Hepatocyte (in vitro differentiated cells): Measurements from ENCODE around the gene TEX19. TPM values are rescaled to one million over a fixed set of nuclear protein-coding genes. Genes with fewer than 3 reads are reported as not detected.
"Not testable (repeated sequence)": the region's sequence is repeated elsewhere in the genome, so short reads cannot be mapped to it uniquely, and the experiment has no call there.

Experiments used
- DNase-seq: peaks from one replicate; pipeline ENCODE4 v3.0.0-alpha.2; 2016; ENCODE audit warnings: low spot score
- H2AFZ ChIP-seq: fragments of 200-600 bp; sonication (generic); 2 replicates; pipeline ENCODE4 v1.6.0; 2016; ENCODE audit warnings: antibody characterized with exemption, mild to moderate bottlenecking
- H3K27ac ChIP-seq: fragments of 200-600 bp; sonication (generic); 2 replicates; pipeline ENCODE4 v1.5.1; 2016; ENCODE audit warnings: mild to moderate bottlenecking
- H3K27me3 ChIP-seq: fragments of 200-600 bp; sonication (generic); 2 replicates; pipeline ENCODE4 v1.6.1; 2016
- H3K36me3 ChIP-seq: fragments of 200-600 bp; sonication (generic); replicated peaks from 2 replicates; pipeline ENCODE4 v1.5.1; 2016; ENCODE audit warnings: low read depth; ENCODE audit not compliant: insufficient read depth
- H3K4me1 ChIP-seq: fragments of 200-600 bp; sonication (generic); 2 replicates; pipeline ENCODE4 v1.5.1; 2016; ENCODE audit warnings: mild to moderate bottlenecking, moderate library complexity; ENCODE audit not compliant: insufficient read depth
- H3K4me2 ChIP-seq: fragments of 200-600 bp; sonication (generic); 2 replicates; pipeline ENCODE4 v1.6.0; 2016
- H3K4me3 ChIP-seq: fragments of 200-600 bp; sonication (generic); 2 replicates; pipeline ENCODE4 v1.5.1; 2016; ENCODE audit warnings: mild to moderate bottlenecking
- H3K79me2 ChIP-seq: fragments of 200-600 bp; sonication (generic); 2 replicates; pipeline ENCODE4 v1.6.0; 2017; ENCODE audit warnings: mild to moderate bottlenecking
- H3K9me2 ChIP-seq: fragments of 200-600 bp; sonication (generic); replicated peaks from 2 replicates; pipeline ENCODE4 v1.6.0; 2017; ENCODE audit warnings: mild to moderate bottlenecking; ENCODE audit not compliant: insufficient read depth
- H3K9me3 ChIP-seq: fragments of 200-600 bp; sonication (generic); 2 replicates; pipeline ENCODE4 v1.5.1; 2016; ENCODE audit warnings: low read depth, mild to moderate bottlenecking
- H4K20me1 ChIP-seq: fragments of 200-600 bp; sonication (generic); 2 replicates; pipeline ENCODE4 v1.6.0; 2016; ENCODE audit warnings: mild to moderate bottlenecking; ENCODE audit not compliant: insufficient read depth, poor library complexity, severe bottlenecking
- EZH2 ChIP-seq: fragments of 200-600 bp; sonication (generic); IDR thresholded peaks from 2 replicates; pipeline ENCODE4 v1.6.1; 2016; ENCODE audit warnings: antibody characterized with exemption, mild to moderate bottlenecking, borderline replicate concordance
- EZH2phosphoT487 ChIP-seq: fragments of 200-600 bp; sonication (generic); IDR thresholded peaks from one replicate; pipeline ENCODE4 v1.6.1; 2018; ENCODE audit warnings: antibody characterized with exemption, mild to moderate bottlenecking, low read depth, moderate library complexity; ENCODE audit not compliant: unreplicated experiment, severe bottlenecking
- WGBS: methylation state at CpG from one replicate; pipeline ENCODE4 v1.1.6; 2016; ENCODE audit warnings: low lambda C conversion rate; ENCODE audit errors: missing lambda C conversion rate; 5-methylcytosine and 5-hydroxymethylcytosine counted together
- polyA plus RNA-seq: library from polyadenylated mRNA; unstranded; fragments of >200 nt; fragmentation: Nextera tagmentation; extraction: Ambion mirVana; gene quantifications from 2 replicates; pipeline ENCODE4 v1.2.1, GENCODE V29; 2016
- total RNA-seq: library from RNA; depleted of rRNA; stranded (reverse); fragments of >200 nt; gene quantifications from 2 replicates; pipeline ENCODE4 v1.2.3, GENCODE V29; 2014
- TF ChIP-seq, protein P1 (sequence below): fragments of 200-600 bp; sonication (generic); IDR thresholded peaks from 2 replicates; pipeline ENCODE4 v1.5.1; 2016; ENCODE audit warnings: antibody characterized with exemption, mild to moderate bottlenecking; ENCODE audit not compliant: poor library complexity

TEX19 gene
- total and polyA plus RNA-seq, 2 experiments from 2014 or later: not detected

- H3K27me3 ChIP-seq: no peaks in the 10 kb centered on the region
- 68% methylated on average over 2 of the region's 2 CpGs for WGBS
- no peak for DNase-seq
- H4K20me1 ChIP-seq: no peaks in the 10 kb centered on the region
- no peaks in the 10 kb centered on the region for H3K9me2 ChIP-seq
- peaks cover 9% of the 10 kb centered on the region for H3K4me1 ChIP-seq
- no peaks in the 10 kb centered on the region for H3K79me2 ChIP-seq
- no peaks in the 10 kb centered on the region for H3K9me3 ChIP-seq
- H2AFZ ChIP-seq: no peak overlapping the region
- no peak overlapping the region for H3K4me3 ChIP-seq
- no peak for TF ChIP-seq EZH2
- TF ChIP-seq, protein P1, sequence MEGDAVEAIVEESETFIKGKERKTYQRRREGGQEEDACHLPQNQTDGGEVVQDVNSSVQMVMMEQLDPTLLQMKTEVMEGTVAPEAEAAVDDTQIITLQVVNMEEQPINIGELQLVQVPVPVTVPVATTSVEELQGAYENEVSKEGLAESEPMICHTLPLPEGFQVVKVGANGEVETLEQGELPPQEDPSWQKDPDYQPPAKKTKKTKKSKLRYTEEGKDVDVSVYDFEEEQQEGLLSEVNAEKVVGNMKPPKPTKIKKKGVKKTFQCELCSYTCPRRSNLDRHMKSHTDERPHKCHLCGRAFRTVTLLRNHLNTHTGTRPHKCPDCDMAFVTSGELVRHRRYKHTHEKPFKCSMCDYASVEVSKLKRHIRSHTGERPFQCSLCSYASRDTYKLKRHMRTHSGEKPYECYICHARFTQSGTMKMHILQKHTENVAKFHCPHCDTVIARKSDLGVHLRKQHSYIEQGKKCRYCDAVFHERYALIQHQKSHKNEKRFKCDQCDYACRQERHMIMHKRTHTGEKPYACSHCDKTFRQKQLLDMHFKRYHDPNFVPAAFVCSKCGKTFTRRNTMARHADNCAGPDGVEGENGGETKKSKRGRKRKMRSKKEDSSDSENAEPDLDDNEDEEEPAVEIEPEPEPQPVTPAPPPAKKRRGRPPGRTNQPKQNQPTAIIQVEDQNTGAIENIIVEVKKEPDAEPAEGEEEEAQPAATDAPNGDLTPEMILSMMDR: no peak
- TF ChIP-seq EZH2phosphoT487: no peak
- no peak overlapping the region for H3K4me2 ChIP-seq
- no peak overlapping the region for H3K27ac ChIP-seq
- H3K36me3 ChIP-seq: no peaks in the 10 kb centered on the region
These were observed 1.7 kb upstream of the TEX19 start for GRCh38 chr17:82357394-82357793.

DNA sequence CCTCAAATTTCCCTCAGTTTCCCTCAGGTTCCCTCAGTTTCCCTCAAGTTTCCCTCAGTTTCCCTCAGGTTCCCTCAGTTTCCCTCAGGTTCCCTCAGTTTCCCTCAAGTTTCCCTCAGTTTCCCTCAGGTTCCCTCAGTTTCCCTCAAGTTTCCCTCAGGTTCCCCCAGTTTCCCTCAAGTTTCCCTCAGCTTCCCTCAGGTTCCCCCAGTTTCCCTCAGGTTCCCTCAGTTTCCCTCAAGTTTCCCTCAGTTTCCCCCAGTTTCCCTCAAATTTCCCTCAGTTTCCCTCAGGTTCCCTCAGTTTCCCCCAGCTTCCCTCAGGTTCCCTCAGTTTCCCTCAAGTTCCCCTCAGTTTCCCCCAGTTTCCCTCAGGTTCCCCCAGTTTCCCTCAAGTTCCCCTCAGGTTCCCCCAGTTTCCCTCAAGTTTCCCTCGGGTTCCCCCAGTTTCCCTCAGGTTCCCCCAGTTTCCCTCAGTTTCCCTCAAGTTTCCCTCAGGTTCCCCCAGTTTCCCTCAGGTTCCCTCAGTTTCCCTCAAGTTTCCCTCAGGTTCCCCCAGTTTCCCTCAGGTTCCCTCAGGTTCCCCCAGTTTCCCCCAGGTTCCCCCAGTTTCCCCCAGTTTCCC is 516 bp downstream of the TEX19 start:
- H3K36me3 ChIP-seq, H3K27ac ChIP-seq, DNase-seq, H3K4me2 ChIP-seq, H3K79me2 ChIP-seq, H4K20me1 ChIP-seq, H3K9me2 ChIP-seq, H3K9me3 ChIP-seq, H3K4me3 ChIP-seq, H2AFZ ChIP-seq, H3K4me1 ChIP-seq, H3K27me3 ChIP-seq: not testable (repeated sequence)
- WGBS: 100% methylated on average over 1 of the region's 1 CpG

DNA sequence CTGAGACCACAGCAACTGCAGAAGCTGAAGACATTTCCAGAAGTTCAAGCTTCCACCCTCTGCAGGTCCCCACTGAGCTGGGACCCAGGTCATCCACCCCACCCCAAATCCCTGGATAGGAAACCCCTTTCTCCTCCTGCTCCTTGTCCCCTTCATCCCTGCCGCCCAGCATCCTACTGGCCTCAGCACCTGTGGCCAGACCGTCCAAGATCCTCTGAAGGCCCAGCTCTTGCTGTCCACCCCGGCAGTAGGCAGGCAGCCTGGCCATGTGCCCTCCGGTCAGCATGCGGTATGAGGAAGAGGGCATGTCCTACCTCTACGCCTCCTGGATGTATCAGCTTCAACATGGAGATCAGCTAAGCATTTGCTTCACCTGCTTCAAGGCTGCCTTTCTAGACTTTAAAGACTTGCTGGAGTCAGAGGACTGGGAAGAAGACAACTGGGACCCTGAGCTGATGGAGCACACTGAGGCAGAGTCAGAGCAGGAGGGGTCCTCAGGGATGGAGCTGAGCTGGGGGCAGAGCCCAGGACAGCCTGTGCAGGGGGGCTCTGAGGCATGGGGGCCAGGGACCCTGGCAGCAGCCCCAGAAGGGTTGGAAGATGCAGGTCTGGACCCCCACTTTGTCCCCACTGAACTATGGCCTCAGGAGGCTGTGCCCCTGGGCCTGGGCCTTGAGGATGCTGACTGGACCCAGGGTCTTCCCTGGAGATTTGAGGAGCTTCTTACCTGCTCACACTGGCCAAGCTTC is 3.0 kb downstream of the TEX19 start:
- Histone ChIP-seq H3K36me3 (no peaks in the 10 kb centered on the region), H3K79me2 (no peaks in the 10 kb centered on the region), H3K27ac (no peak overlapping the region), H4K20me1 (no peaks in the 10 kb centered on the region), H2AFZ (no peak overlapping the region), H3K9me2 (no peaks in the 10 kb centered on the region), H3K4me2 (no peak overlapping the region), H3K27me3 (no peaks in the 10 kb centered on the region), H3K4me3 (no peak overlapping the region), H3K4me1 (no peaks in the 10 kb centered on the region), H3K9me3 (no peaks in the 10 kb centered on the region)
- WGBS: 97% methylated on average over 6 of the region's 6 CpGs
- TF ChIP-seq EZH2 (no peak), EZH2phosphoT487 (no peak)
- TF ChIP-seq, protein P1: no peak
- DNase-seq: no peak

DNA sequence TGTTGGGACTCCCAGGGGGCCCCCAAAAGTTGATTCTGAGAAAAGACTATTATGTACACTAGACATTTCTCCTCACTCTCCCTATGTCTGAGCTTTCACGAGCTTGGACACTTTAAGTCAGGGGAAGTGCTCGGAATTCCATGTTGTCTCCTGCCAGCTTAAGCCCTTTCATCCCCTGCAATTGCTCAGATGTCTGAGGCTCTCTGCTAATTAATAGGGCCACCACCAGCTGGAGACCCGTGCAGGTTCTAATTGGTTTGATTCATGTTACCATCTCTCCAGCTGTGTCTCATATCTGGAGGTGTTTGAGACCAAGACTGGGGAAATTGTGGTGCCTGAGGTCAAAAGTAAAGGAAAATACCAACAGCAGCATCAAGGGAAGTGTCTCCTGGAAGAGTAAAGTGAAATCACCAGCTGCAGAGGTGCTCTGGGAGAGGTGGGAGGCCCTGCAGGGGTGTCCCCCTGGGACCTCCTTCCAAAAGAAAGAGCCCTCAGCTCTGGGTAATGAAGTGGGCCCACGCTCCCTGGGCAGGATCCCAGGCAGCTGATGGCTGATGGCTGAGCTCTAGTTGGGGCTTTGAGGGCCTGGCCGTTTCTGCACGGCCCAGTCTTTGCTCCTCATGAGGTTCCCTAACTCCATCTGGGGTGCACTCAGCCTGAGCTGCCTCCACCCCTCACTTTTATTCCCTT is 6.7 kb downstream of the TEX19 start:
- 73% methylated on average over 6 of the region's 6 CpGs for WGBS

More for the DNA sequence above, 6.7 kb downstream of the TEX19 start:
- Histone ChIP-seq H3K4me2 (no peak overlapping the region), H3K4me3 (no peak overlapping the region), H3K79me2 (no peaks in the 10 kb centered on the region), H3K27me3 (peaks cover 10% of the 10 kb centered on the region), H3K36me3 (no peaks in the 10 kb centered on the region), H3K9me3 (no peaks in the 10 kb centered on the region), H2AFZ (no peak overlapping the region), H3K27ac (no peak overlapping the region), H3K9me2 (no peaks in the 10 kb centered on the region), H4K20me1 (no peaks in the 10 kb centered on the region), H3K4me1 (peaks cover 2% of the 10 kb centered on the region)
- TF ChIP-seq EZH2: no peak
- TF ChIP-seq EZH2phosphoT487: no peak
- TF ChIP-seq, protein P1: no peak
- no peak for DNase-seq
